HG02852 (cell line): ENCODE measurements around the gene ARNT2.

ENCODE experiments used
- ATAC-seq: cut with Tn5 transposase; IDR thresholded peaks from one replicate; pipeline ENCODE4 v1.9.1; 2021; ENCODE audit warnings: mild to moderate bottlenecking, moderate library complexity; ENCODE audit not compliant: unreplicated experiment

ARNT2 gene

DNA sequence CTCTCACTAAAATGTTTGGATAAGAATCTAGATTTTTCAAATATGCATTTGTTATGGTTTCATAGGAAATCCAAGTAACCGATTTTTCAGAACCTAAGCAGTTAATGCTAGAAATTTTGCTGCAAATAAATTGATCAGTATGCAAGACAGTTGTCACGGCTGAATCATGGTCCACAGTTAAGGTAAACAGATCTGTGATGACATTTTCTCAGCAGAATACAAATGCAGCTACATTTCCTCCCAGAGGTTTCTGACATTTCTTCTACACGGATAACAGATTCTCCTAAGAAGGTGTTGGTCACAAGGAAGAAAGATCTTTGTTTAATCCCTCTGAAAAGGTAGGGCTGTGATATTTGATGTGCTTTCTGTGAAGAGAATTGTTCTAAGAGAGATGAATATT, 36.9 kb downstream of the ARNT2 start:
- ATAC-seq: no peak

DNA sequence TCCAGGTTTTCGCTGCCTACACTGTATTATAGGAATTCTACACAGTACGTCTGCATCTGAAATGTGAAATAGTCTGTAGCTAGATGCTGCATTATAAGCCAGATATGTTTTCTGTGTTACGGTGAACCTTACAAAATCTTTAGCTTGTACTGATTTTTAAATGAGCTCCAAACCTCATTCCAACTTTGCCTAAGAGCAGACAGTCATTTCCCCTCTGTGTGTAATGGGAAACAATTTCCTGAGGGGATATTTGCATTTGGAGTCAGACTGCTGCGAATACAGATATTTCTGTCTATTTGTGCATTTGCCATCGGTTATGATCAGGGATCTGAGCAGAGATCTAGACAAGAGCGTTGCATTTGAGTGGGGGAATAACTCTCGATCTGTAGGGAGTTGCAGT, 37.5 kb downstream of the ARNT2 start:
- no peak for ATAC-seq

DNA sequence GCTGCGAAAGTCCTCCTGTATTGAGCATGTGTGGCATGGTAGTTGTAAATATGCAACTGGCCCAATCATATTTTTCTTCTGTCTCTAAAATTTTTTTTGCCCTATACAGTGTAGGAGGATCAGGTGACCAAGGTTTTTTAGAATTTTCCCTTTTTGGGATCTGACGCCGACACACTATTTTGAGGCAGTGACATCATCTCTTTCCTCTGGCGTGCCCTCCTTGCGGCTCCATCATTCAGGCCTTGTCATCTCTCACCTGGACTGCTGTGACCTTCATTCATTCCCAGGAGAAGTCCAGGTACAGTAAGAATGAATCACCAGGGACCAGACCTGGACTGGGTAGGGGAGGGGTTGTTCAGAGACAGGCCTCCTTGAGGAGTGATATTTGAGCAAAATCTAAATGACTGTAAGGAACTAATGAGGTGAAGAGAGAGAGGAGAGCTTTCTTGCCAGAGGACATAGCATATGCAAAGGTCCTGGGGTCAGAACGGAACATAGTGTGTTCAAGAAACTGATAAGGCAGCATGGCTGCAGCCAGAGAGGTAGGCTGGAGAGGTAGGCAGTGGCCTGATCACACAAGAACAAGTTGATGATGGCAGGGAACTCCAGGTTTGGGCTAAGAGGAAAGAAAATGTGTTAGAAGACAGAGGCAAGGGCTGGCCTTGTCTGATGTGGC, 38.7 kb downstream of the ARNT2 start:
- ATAC-seq: no peak

DNA sequence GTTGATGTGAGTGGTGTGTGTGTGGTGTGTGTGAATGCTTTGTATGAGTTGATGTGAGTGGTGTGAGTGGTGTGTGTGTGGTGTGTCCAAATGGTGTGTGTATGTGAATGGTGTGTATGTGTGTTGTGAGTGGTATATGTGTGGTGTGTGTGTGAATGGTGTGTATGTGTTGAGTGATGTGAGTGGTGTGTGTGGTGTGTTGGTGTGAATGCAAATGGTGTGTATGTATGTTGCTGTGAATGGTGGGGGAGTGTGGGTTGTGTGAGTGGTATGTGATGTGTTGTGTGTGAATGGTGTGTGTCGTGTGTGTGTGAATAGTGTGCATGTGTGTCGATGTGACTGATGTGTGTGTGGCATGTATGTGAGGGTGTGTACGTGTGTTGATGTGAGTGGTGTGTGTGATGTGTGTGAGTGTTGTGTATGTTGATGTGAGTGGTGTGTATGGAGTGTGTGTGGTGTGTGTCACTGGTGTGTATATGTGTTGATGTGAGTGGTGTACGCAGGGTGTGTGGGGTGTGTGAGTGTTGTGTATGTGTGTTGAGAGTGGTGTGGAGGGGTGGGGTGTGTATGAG, 40.6 kb downstream of the ARNT2 start:
- no peak for ATAC-seq

DNA sequence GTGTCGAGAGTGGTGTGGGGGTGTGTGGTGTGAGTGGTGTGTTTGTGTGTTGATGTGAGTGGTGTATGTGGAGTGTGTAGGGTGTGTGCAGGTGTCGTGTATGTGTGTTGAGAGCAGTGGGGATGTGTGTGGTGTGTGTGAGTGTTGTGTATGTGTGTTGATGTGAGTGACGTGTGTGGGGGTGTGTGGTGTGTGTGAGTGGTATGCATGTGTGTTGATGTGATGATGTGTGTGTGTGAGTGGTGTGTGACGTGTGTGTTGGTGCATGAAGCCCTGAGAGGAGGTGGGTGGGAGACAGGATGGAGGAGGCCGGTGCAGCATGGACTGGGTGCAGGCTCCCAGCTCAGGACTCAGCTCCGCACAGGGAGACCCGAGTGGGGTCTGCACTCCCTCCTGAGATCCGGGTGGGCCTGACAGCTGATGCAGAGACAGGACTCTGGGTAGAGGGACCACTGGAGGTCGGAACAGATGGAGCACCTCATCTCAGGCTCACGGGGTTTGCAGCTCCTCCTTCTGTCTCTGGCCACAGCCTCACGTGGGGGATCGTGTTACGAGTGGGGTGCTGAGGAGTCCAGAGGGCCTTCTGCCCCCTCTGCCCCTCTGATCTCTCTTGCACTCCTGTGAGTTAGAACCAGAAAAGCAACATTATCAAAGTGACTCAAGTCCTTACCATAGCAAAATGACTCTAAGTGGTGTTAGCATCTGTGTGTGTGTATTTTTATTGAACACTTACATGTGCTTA, 41.3 kb downstream of the ARNT2 start:
- ATAC-seq: no peak

DNA sequence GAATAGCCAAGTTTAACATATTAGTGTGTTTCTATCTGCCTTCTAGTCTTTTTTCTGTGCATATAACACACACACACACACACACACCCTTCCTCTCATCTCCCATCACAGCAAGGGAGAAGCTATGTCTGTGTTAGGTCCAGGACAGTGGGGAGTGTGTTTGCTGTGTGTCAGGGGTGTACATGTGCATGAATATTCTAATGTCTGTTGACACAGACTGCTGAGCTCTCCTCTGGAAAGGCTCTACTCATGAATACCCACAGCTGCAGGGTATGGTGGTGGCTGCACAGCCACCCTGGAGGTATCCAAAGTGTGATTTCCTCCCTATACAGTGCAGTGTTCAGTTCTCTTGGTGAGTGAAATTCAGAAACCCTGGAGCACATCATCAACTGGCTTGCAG, 42.9 kb downstream of the ARNT2 start:
- no peak for ATAC-seq

DNA sequence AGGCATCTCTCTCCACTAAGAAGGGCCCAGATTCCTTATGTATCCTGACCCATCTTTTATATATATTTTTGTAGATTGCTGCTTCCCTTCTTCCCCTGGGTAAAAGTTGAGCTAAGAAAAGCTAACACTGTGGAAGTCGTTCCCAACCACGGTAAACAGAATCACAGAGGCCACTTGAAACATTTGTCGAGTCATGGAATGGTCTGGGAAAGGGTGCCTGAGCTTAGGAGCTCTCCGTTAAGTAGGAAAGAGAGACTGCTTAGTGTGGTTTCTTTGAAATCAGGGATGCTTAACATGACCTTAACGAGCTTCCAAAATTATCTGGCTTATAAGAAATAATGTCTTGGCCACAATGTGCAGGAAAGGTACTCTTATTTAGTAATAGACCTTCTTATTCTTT, 45.6 kb downstream of the ARNT2 start:
- no peak for ATAC-seq

DNA sequence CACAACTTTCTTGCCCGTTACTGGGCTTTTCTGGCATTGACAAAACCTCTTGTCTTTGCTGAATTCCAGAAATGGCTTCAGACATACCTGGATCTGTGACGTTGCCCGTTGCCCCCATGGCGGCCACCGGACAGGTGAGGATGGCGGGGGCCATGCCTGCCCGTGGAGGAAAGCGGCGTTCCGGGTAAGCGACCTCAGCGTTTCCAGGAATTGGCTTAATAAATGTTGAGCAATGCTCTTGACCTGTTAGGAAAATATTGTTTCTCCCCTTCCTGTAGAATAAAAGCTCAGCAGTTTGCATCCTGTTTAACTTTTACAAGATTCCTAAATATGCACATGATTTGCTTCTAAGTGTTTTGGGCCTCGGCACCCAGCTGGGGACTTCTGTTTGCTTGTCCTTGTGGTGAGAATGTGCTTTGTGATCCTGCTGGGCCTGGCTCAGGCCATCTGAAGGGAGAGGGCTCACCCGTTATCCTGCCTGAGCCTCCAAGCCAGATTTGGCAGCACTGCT, 46.7 kb downstream of the ARNT2 start:
- ATAC-seq: no peak

DNA sequence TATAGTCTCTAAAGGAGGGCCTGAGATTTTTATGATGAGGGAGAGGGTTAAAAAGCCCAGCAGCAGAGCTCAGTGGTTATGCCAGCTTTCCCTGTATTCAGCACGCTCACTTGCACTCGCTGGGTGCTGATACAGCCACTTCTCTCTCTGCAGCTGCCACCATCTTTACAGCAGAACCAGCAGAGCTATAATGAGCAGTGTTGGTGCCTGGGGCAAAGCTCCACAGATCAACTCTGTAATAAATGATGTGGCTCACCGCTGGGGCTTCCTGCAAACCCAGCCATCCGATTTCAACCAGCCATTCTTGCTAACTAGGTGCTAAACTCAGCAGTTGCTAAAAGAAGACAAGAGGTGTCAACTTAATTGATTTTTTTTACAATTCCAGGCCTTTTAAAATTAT, 48.0 kb downstream of the ARNT2 start:
- ATAC-seq: no peak

DNA sequence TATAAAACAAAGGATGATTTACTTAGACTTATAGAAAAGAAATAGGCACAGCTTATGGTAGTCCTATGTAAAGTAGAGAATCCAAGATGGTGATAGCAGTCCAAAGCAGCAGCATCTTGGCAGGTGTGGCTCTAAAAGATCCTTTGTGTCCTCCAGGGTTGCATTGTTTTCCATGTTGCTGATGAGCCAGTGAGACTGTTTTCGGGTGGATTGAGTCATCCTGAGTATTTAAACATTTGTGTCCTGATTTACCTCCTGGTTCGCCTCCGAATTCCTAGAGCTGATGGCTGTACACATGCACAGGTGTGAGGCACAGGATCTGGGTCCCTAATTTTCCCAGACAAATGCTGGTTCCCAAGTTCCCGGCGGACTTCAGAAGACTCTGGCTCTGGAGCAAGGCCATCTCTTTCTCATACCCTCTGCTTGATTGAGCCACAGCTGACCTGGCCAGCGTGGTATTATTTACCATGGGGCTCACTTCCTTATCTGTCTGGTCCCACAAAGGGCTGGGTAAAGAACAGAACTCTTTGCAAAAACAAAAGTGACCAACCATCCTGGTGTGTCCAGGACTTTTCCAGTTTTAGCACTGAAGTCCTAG, 51.0 kb downstream of the ARNT2 start:
- ATAC-seq: no peak

DNA sequence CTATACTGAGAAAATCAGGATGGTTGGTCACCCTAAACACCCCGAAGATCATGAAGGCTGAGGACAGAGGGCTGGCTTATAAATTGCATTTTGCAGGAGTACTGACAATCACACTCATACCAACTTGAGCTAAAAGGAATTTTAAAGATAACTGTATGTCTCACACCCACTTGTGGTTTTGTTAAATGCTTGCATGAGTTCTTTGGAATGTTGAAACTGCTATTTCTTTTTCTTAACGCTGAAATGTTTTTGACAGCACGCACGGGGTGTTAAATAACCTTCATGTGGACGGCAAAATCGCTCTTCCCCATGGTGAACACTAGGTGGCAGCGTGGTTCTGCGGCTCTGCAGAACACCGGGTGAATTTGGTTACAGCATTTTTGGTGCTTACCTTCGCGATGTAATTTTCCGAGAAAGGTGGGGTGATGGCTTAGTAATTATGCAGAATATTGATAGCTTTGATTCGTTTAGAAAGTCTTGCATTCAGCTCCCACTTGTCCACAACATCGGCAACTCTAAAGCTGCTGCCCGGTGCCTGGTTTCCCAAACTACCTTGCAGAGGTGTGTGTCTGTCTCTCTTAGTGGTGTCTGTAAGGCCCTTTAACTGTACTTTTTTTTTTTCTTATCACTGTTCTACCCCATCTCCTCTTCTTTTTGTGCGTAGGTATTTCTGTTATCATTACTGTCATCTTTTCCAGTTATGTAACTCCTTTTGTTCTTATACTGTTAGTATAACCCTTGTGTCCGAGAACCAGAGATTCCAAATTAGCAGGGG, 51.7 kb downstream of the ARNT2 start:
- no peak for ATAC-seq

DNA sequence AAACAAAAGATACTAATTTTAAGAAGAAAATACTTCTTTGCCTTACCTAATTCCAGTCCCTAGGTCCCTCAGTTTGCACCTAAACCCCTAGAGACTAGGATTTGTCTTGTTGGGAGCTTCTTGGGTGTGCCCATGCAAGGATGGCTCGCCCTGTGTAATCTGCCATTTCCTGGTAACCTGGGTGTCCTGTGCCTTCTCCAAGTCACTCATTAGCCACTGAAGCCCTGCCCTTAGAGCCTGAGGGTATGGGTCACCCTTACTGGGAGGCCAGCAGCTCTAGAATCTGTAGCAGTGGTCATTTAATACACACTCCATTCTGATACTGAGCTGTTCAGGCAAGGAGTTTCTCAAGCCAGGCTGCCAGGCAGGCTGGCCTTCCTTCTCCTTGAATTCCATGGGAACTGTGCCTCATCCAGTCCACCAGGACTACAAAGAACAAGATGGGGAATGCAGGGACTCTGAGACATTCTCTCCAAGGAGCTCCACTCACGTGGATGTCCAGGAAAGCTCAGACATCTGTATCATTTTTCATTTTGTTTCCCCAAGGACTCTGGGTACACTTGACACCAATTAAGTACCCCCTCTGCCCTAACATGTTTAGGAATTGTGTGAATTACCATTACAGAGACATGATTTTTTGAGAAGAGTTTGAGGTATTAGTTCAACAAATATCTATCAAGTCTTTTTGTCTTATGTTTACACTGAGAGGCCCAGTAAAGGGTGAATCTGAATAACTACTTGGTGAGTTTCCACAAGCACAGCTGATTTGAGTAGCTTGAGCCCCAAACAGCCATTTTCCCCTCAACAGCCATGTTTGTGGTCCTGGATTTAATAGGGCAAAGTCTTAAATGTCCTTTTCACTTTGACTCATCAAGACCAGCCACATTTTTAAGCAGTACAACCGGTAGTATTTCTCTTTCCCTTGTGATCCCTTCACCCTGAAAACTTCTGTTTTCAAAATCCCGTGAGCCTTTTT, 52.6 kb downstream of the ARNT2 start:
- ATAC-seq: no peak

DNA sequence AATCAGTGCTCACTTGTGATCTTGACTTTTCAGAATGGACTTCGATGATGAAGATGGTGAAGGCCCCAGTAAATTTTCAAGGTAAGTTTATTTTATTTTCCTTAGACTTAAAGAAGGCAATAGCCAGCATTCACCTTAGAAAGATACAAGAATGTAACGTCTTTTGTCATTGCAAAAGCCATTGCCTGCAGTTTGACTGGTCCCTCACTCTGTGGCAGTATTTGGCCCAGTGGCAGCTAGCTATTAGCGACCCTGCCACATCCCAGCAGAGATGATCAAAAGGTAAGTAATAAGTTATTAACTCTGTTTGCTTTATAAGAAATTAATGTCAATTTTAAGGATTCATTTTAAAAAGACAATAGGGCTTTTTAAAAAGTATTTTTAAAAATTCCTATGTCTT, 53.7 kb downstream of the ARNT2 start:
- no peak for ATAC-seq

DNA sequence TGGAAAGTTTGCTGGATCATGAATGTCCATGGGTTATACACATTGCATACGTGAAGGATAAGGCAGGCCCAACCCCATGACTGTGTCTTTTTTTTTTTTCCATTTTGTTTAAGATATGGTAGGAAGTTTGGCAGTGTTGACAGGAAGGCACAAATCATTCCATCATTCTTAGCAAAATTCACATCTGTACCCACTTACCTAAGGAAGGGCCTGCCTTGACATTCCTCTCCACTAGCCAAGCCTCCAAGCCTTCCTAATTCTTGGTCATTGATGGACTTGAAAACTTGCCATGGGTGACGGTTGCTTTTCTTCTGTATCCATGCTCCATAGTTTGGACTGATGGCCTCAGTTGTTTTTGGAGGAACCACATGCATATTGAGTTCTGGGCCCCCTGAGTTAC, 54.4 kb downstream of the ARNT2 start:
- no peak for ATAC-seq

DNA sequence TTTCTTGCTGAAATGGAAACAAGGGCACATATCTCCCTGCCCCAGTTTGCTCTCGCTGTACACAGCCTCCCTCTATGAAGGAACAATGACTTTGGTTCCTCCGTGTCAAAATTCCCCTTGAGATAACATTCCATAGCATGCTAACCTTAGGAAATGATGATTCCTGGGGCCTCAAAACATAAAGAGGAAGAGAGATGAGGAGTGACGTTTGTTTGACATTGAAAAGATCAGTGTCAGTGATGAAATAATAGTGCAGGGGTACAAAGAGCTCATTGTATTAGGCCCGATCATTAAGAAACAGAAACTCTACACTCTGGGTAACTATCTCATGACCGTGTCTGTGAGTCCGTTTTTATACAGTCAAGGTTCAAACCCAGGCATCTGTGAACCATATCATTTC, 55.2 kb downstream of the ARNT2 start:
- ATAC-seq: no peak

DNA sequence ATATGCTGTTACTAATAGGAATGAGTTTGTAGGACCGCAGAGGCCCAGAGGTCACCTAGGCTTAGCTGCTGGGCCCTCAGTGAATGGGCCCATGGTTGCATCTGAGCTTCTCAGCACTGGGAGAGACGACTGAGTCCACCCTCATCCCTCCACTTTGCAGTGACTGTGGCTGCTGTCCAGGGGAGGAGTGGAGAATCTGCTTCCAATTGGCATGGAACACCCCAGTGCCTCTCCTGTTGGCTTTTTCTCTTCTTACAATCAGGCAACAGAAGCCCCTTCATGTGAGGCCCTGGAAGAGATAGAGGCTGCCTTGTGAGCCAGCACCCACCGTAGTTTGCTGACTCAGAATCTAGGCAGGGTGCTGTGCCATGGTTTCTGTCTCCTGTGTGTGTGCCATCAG, 55.6 kb downstream of the ARNT2 start:
- no peak for ATAC-seq

DNA sequence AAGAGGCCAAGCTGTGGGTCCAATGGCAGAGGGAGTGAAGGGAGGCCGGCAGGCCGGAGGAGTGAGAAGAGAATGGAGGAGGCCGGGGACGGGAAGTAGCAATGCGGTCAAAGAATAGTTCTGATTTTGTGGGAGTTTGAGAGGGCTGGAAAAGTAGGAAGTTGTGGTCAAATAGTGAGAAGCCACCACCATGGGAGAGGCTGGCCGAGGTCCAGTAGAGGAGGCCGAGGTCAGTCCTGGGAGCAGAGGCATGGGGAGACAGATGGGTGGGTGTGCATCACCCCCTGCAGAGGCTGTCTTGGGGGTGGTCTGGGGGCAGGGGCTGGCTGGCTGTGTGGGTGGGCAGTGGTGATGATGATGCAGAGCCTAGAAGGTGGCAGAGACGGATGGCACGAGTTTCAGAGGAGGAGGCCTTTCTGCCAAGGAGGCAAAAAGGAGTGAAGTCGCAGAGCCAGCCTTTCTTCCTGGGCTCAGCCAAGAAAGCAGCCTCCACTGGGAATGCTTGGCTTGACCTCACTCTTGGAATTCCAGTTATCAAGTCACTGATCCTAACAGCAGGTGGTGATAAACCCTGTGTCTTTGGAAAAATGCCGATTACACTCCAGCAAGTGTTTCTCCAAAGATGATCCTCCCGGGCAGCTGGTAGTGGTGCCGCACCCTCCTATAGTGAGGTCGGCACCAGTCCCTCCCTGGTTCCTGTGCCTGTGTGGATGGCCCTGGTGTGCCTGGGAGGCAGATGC, 57.3 kb downstream of the ARNT2 start:
- ATAC-seq: no peak

DNA sequence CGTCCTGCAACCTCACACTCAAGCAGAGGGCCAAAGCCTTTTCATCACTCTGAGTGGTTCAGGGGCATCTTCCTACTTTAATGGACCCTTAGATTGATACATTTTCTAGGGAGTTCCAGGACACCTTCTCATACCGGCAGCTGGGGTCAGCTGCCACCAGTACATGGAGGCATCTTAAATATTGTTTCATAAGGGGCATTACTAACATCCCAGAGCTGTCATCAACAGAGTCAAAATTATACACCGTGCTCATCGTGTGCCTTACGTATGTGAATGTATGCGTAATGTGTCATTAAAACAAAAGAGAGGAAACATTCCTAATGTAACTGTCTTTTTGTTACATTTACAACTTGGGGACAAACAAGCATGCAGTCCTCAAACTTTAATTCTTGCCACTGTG, 57.9 kb downstream of the ARNT2 start:
- no peak for ATAC-seq

DNA sequence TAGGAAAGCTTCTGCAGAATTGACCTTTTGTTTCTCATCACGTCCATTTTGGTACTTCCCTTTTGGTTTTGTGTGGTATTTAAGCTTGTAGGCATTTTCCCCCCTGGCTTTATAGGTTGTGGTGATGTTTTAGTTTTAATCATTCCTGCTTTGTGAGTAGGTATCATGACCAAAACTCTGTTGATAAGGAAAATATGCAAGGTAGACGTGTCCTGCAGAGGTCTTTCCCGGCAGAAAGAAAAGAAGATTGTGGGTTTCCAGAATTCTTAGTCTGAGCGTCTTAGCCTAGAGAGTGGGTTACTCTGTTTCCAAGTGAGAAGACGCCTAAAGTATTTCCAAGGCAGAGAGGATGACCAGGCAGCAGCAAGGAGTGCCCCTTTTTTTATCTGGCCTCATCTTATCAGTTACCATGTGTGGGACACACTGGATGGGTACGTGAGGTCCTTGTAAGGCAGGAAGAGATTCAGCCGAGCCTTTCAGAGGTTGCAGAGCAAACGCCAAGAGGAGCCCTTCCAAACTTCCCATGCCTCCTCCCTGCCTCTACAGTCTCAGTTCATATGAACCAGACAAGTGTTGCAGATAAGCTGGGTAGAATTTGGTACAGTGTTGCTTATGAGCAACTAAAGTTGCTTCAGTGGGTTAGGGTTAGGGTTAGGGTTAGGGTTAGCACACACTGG, 58.8 kb downstream of the ARNT2 start:
- no peak for ATAC-seq
